AG09319 (cell line): Measurements from ENCODE around the gene VWA8.
A peak's percentile ranks its signal among the peaks of the same experiment; 100 is the strongest.

Experiments used
- DNase-seq: peaks from one replicate; pipeline ENCODE4 v3.0.0-alpha.2; 2010; ENCODE audit warnings: low read depth; ENCODE audit errors: extremely low read depth
- CTCF ChIP-seq: IDR thresholded peaks from 2 replicates; pipeline ENCODE4 v1.5.1; 2011; ENCODE audit warnings: low read depth, mild to moderate bottlenecking, inconsistent platforms, low read length, moderate library complexity

The VWA8 gene

GRCh38 chr13:41675306-41675705, 285.6 kb downstream of the VWA8 start:
- no peak for TF ChIP-seq CTCF

GRCh38 chr13:41674246-41674645, 286.7 kb downstream of the VWA8 start:
- TF ChIP-seq CTCF = no peak
- no peak for DNase-seq

More at GRCh38 chr13:41675306-41675705, 285.6 kb downstream of the VWA8 start:
- DNase-seq = no peak

- DNase-seq = no peak
- no peak for TF ChIP-seq CTCF
Observed at GRCh38 chr13:41673640-41674039, 287.3 kb downstream of the VWA8 start.

- TF ChIP-seq CTCF = no peak
- no peak for DNase-seq
Observed at GRCh38 chr13:41670873-41671443, 290.0 kb downstream of the VWA8 start.

- TF ChIP-seq CTCF = peak; percentile 73
- DNase-seq = peak; percentile 89
Observed at GRCh38 chr13:41668130-41668757, 292.7 kb downstream of the VWA8 start.

- TF ChIP-seq CTCF = no peak
- DNase-seq = no peak
Observed at GRCh38 chr13:41666644-41667043, 294.3 kb downstream of the VWA8 start.

DNA sequence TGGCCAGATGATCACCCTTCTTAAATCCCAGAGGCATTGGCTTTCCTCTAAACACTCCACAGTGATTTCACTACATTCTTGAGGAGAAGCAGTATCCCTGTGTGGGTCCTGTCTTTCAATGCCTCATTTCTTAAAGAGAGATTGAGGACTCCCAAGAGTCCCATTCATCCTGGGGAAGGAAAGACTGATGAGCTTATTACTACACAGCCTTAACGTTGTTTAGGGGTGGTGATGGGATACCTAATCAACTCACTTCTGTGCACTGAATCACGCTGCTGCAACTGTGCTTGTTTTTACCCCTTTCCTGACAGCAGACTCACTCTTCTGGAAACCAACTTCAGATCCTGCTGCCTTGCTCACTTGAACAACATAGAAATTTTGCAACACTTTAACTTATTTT, 300.5 kb downstream of the VWA8 start:
- no peak for DNase-seq
- no peak for TF ChIP-seq CTCF
